H1 (cell line): ENCODE results near the gene FNDC5. TPM values are rescaled to one million over a fixed set of nuclear protein-coding genes. Genes with fewer than 3 reads are reported as not detected.

ENCODE experiments used
- CTCF ChIA-PET: fragments of 300-600 bp; sonication (Branson Sonifier 250); formaldehyde crosslinking; loops from one replicate; lab custom pipeline; 2021; ENCODE audit not compliant: partially characterized antibody; lab: Charles Lee
- POLR2A ChIA-PET: fragments of 300-600 bp; sonication (Branson Sonifier 250); formaldehyde crosslinking; loops from one replicate; lab custom pipeline; 2021; ENCODE audit warnings: inconsistent platforms; ENCODE audit not compliant: partially characterized antibody; lab: Charles Lee
- DNase-seq, 2 experiments: peaks; one replicate each; pipeline versions ENCODE4 v3.0.0 to v3.0.0-alpha.2; 2010 to 2022; ENCODE audit warnings: low spot score in 2 of 2, low read depth in 1 of 2, mixed read lengths in 1 of 2
- FAIRE-seq: peaks from 2 replicates; lab custom pipeline; 2011; peaks lifted over from hg19 to GRCh38; lab: Jason Lieb, UNC
- H2AFZ ChIP-seq: 2 replicates; pipeline ENCODE4 v1.8.1; 2012; ENCODE audit warnings: low read length, inconsistent platforms
- H2AK5ac ChIP-seq: 2 replicates; pipeline ENCODE4 v1.6.1; 2013; ENCODE audit warnings: low read depth, low read length
- H2BK120ac ChIP-seq: replicated peaks from 2 replicates; pipeline ENCODE3; 2013; ENCODE audit warnings: low read depth, low read length, inconsistent platforms
- H2BK12ac ChIP-seq: 2 replicates; pipeline ENCODE4 v1.6.1; 2013; ENCODE audit warnings: low read depth, low read length
- H2BK15ac ChIP-seq: 2 replicates; pipeline ENCODE4 v1.6.1; 2013; ENCODE audit warnings: low read length
- H2BK20ac ChIP-seq: 2 replicates; pipeline ENCODE4 v1.6.1; 2013; ENCODE audit warnings: low read length
- H2BK5ac ChIP-seq: 2 replicates; pipeline ENCODE4 v1.6.1; 2013; ENCODE audit warnings: low read depth, low read length
- H3K14ac ChIP-seq: 2 replicates; pipeline ENCODE4 v1.6.1; 2013; ENCODE audit warnings: inconsistent platforms; ENCODE audit not compliant: insufficient read length
- H3K18ac ChIP-seq: 2 replicates; pipeline ENCODE4 v1.6.1; 2013; ENCODE audit warnings: low read length; ENCODE audit errors: extremely low read depth
- H3K23ac ChIP-seq: 2 replicates; pipeline ENCODE4 v1.6.1; 2013; ENCODE audit warnings: inconsistent platforms; ENCODE audit not compliant: insufficient read length
- H3K23me2 ChIP-seq: 2 replicates; pipeline ENCODE4 v1.6.1; 2013; ENCODE audit warnings: low read depth, low read length
- H3K27ac ChIP-seq: 2 replicates; pipeline ENCODE4 v1.6.1; 2011; ENCODE audit warnings: low read depth, low read length, inconsistent platforms
- H3K27me3 ChIP-seq, 4 experiments: replicated peaks in 1 of 4; 1 replicate in 1 of 4; 2 replicates in 3 of 4; pipeline versions ENCODE4 v1.6.1 to v1.8.1; 2011 to 2013; ENCODE audit warnings: low read length in 3 of 4, mild to moderate bottlenecking in 3 of 4, inconsistent platforms in 2 of 4, mixed read lengths in 2 of 4, moderate library complexity in 1 of 4; ENCODE audit not compliant: control insufficient read depth in 3 of 4, insufficient read depth in 3 of 4; ENCODE audit errors: extremely low read depth in 1 of 4
- H3K36me3 ChIP-seq, 4 experiments: 2 replicates each; pipeline versions ENCODE4 v1.6.1 to v1.8.1; 2011 to 2013; ENCODE audit warnings: mild to moderate bottlenecking in 4 of 4, low read length in 3 of 4, moderate library complexity in 2 of 4, control low read depth in 1 of 4, inconsistent platforms in 1 of 4; ENCODE audit not compliant: insufficient read depth in 4 of 4, control insufficient read depth in 2 of 4
- H3K4ac ChIP-seq: replicated peaks from 2 replicates; pipeline ENCODE3; 2013; ENCODE audit warnings: low read length, low read depth, mixed read lengths, inconsistent platforms; ENCODE audit not compliant: insufficient read length
- H3K4me1 ChIP-seq, 4 experiments: replicated peaks in 1 of 4; 1 replicate in 1 of 4; 2 replicates in 3 of 4; pipeline versions ENCODE4 v1.6.1 to v1.8.1; 2011 to 2013; ENCODE audit warnings: low read length in 3 of 4, inconsistent platforms in 2 of 4, mixed read lengths in 1 of 4; ENCODE audit not compliant: insufficient read depth in 4 of 4, control insufficient read depth in 3 of 4
- H3K4me2 ChIP-seq, 2 experiments: 2 replicates each; pipeline versions ENCODE4 v1.6.1 to v1.8.1; 2011 to 2013; ENCODE audit warnings: low read depth in 2 of 2, low read length in 2 of 2, control low read depth in 1 of 2, inconsistent platforms in 1 of 2, mild to moderate bottlenecking in 1 of 2; ENCODE audit not compliant: insufficient read depth in 1 of 2
- H3K4me3 ChIP-seq, 4 experiments: fragments of 200-600, 300-600 bp in 1 of 4; sonication (generic), shearing (Covaris generic), sonication (Bioruptor Twin) in 1 of 4; 2 replicates each; pipeline versions ENCODE4 v1.5.1 to v1.8.1; 2011 to 2016; ENCODE audit warnings: low read length in 4 of 4, low read depth in 3 of 4, control low read depth in 2 of 4, inconsistent platforms in 2 of 4, mild to moderate bottlenecking in 2 of 4, mixed read lengths in 1 of 4, moderate library complexity in 1 of 4; ENCODE audit not compliant: insufficient read depth in 2 of 4; ENCODE audit errors: extremely low read depth in 1 of 4
- H3K56ac ChIP-seq: replicated peaks from 2 replicates; pipeline ENCODE3; 2013; ENCODE audit warnings: low read depth, mild to moderate bottlenecking, mixed read lengths, low read length, inconsistent platforms; ENCODE audit not compliant: insufficient read length
- H3K79me1 ChIP-seq: 2 replicates; pipeline ENCODE4 v1.6.1; 2013; ENCODE audit warnings: low read depth, low read length, control low read depth
- H3K79me2 ChIP-seq, 2 experiments: 2 replicates each; pipeline versions ENCODE4 v1.6.1 to v1.8.1; 2012 to 2013; ENCODE audit warnings: low read length in 2 of 2, mild to moderate bottlenecking in 2 of 2, inconsistent platforms in 1 of 2; ENCODE audit not compliant: insufficient read depth in 2 of 2, control insufficient read depth in 1 of 2
- H3K9ac ChIP-seq, 4 experiments: replicated peaks in 1 of 4; 1 replicate in 1 of 4; 2 replicates in 3 of 4; pipeline versions ENCODE4 v1.6.1 to v1.8.1; 2011 to 2013; ENCODE audit warnings: low read depth in 3 of 4, low read length in 3 of 4, control low read depth in 2 of 4, mild to moderate bottlenecking in 2 of 4, moderate library complexity in 2 of 4, inconsistent platforms in 1 of 4; ENCODE audit errors: extremely low read depth in 1 of 4
- H3K9me3 ChIP-seq, 2 experiments: 2 replicates each; pipeline versions ENCODE4 v1.6.1 to v1.8.1; 2012 to 2013; ENCODE audit warnings: mild to moderate bottlenecking in 2 of 2, moderate library complexity in 2 of 2, control low read depth in 1 of 2, inconsistent platforms in 1 of 2, low read depth in 1 of 2, low read length in 1 of 2, mixed read lengths in 1 of 2; ENCODE audit not compliant: insufficient read depth in 2 of 2
- H4K20me1 ChIP-seq, 2 experiments: replicated peaks in 1 of 2; 2 replicates each; pipeline versions ENCODE3 to v1.8.1; 2011 to 2013; ENCODE audit warnings: inconsistent platforms in 2 of 2, low read length in 2 of 2, mild to moderate bottlenecking in 1 of 2; ENCODE audit not compliant: insufficient read depth in 2 of 2, control insufficient read depth in 1 of 2
- H4K5ac ChIP-seq: 2 replicates; pipeline ENCODE4 v1.6.1; 2013; ENCODE audit warnings: low read length, low read depth, mixed read lengths, inconsistent platforms; ENCODE audit not compliant: insufficient read length
- H4K8ac ChIP-seq: 2 replicates; pipeline ENCODE4 v1.8.0; 2013; ENCODE audit warnings: mild to moderate bottlenecking, moderate library complexity, low read length, inconsistent platforms; ENCODE audit not compliant: insufficient read depth; ENCODE audit errors: extremely low read depth
- H4K91ac ChIP-seq: replicated peaks from 2 replicates; pipeline ENCODE3; 2013; ENCODE audit warnings: low read length, mixed read lengths, inconsistent platforms; ENCODE audit not compliant: insufficient read length
- EZH2 ChIP-seq: fragments of 200-600 bp; sonication (generic); IDR thresholded peaks from 2 replicates; pipeline ENCODE4 v1.7.1; 2012; ENCODE audit warnings: low read depth, mild to moderate bottlenecking, moderate library complexity, low read length, inconsistent platforms; ENCODE audit not compliant: severe bottlenecking
- SP2 ChIP-seq: IDR thresholded peaks from 2 replicates; pipeline ENCODE4 v1.6.1; 2012; ENCODE audit warnings: mild to moderate bottlenecking, low read length, inconsistent platforms
- WGBS, 2 experiments: shearing (Covaris generic) in 1 of 2; methylation state at CpG; one replicate each; pipeline versions ENCODE4 v1.1.6 to v1.1.7; 2013 to 2015; ENCODE audit warnings: low lambda C conversion rate in 2 of 2, mixed read lengths in 2 of 2, inconsistent platforms in 1 of 2, low coverage in 1 of 2, missing lambda C conversion rate in 1 of 2; ENCODE audit not compliant: insufficient replicate concordance in 2 of 2, insufficient coverage in 1 of 2, insufficient read length in 1 of 2; ENCODE audit errors: extremely low coverage in 1 of 2, missing lambda C conversion rate in 1 of 2; 5-methylcytosine and 5-hydroxymethylcytosine counted together
- polyA plus RNA-seq, 7 experiments: library from polyadenylated mRNA; depleted of rRNA in 3 of 7; stranded (reverse) in 5 of 7; unstranded in 2 of 7; fragments of >200 nt in 5 of 7; fragments of 200-250 nt in 2 of 7; gene quantifications; 1 replicate in 5 of 7; 2 replicates in 1 of 7; 4 replicates in 1 of 7; pipeline versions ENCODE4 v1.2.1 to v1.2.3, GENCODE V29; 2011 to 2013; ENCODE audit warnings: missing spikeins in 2 of 7, mixed read lengths in 2 of 7
- total RNA-seq: library from RNA; stranded (reverse); fragmentation: NEBNext Ultra II Directional; extraction: Animal tissue kit (Norgen Biotek cat#: 25700); gene quantifications from 2 replicates; pipeline ENCODE4 v1.2.1, GENCODE V29; 2021

The FNDC5 gene
- total and polyA plus RNA-seq, 2 of the 8 experiments (the other 6 are each of a cell fraction or from before 2014, with no cell fraction given): 1.8 to 2.0 TPM

DNA sequence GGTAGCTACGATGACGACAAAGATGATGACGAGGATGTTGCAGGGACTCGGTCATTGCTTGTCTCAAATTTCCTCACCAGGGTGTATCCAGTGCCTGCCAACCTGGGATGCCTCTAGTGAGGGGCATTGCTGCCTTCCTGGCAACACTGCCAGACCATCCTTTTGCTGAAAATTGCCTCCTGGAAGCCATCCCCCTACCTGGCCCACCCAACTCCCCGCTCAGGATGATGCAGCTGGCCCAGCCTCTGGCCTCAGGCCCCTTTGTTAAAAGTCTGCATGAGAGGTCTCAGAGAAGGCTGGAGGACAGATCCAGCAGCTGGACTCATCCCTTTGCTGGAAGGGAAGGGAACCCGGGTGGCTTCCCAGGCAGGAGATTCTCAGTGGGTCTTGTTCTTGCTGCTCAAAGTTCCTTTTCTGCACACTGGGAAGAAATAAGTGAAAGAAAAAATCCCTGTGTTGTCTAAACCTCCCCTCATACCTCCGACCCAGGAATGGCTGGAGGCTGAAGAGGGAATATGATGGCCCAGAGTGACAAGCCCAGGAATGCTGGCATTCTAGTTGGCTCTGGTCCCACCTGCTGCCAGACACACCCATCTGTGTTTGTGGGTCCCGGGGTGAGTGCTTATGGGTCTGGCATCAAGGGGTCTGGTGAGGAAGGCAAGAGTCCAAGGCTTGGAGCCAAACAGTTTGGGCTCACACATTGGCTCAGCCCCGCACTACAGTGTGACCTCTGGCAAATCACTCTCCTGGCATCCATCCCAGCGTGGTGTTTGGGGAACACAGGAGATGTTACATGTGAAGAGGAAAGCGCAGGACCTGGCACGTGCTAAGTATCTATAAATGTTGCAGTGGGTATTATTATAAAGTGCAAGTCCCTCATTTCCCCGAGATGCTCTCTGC lies 6.7 kb upstream of the FNDC5 start:
- Histone ChIP-seq H3K56ac (no peak overlapping the region), H3K4me2 (no peak overlapping the region), H3K4ac (no peak overlapping the region)
- CTCF ChIA-PET: interaction anchor here (0.5 to 19.0 kb wide), 25 partner anchors 12 to 1300 kb away, joined by 3 to 382 read pairs (median 4); partner anchors contain the start of gene HPCA
- TF ChIP-seq EZH2 (no peak), SP2 (no peak)
- TF ChIP-seq, all 59 proteins: peak for 0
- H2AK5ac ChIP-seq: no peak overlapping the region
- no peak overlapping the region for H3K4me3 ChIP-seq
- DNase-seq: no peak
- WGBS, 2 experiments: 85% methylated on average over 13 of the region's 13 CpGs; no CpG with 5 or more reads in 1 of the 2 experiments
- no peak overlapping the region for H2AFZ ChIP-seq
- no peak overlapping the region for H3K18ac ChIP-seq
- peaks cover 3 to 28% (median 14%) of the 10 kb centered on the region in 4 experiments for H3K4me1 ChIP-seq
- no peak overlapping the region for H4K5ac ChIP-seq
- no peak overlapping the region; a peak in 1 of 7 replicates for H3K9ac ChIP-seq
- no peak overlapping the region for H2BK5ac ChIP-seq
- H3K23me2 ChIP-seq: no peaks in the 10 kb centered on the region
- no peak for FAIRE-seq
- no peaks in the 10 kb centered on the region for H3K9me3 ChIP-seq
- peak overlapping the region; percentile 29 for H4K91ac ChIP-seq
- no peaks in the 10 kb centered on the region for H3K27me3 ChIP-seq
- no peak overlapping the region for H3K14ac ChIP-seq
- H2BK120ac ChIP-seq: no peak overlapping the region
- no peak overlapping the region for H3K23ac ChIP-seq
- no peaks in the 10 kb centered on the region for H3K36me3 ChIP-seq
- H4K20me1 ChIP-seq: peaks cover 0 to 3% of the 10 kb centered on the region in 2 experiments
- H3K79me2 ChIP-seq: no peaks in the 10 kb centered on the region
- H2BK20ac ChIP-seq: peak overlapping the region; percentile 21; the same call in 1 of the 2 replicates
- no peak overlapping the region for H3K27ac ChIP-seq
- no peaks in the 10 kb centered on the region for H3K79me1 ChIP-seq
- peak overlapping the region; percentile 65; the same call in 1 of the 2 replicates for H2BK15ac ChIP-seq
- H2BK12ac ChIP-seq: peak overlapping the region; percentile 44; the same call in 1 of the 2 replicates
- no peak overlapping the region for H4K8ac ChIP-seq
- POLR2A ChIA-PET: interaction anchor here (1.4 to 4.0 kb wide), 2 partner anchors 60 to 100 kb away, joined by 3 to 19 read pairs; partner anchors contain the start of genes S100PBP and YARS1
